GM12873 (cell line): ENCODE data around the gene IFI16.

Experiments
- TF ChIP-seq, protein P1 (sequence below): IDR thresholded peaks from 2 replicates; pipeline ENCODE4 v1.5.1; 2012; ENCODE audit warnings: low read depth, mild to moderate bottlenecking, moderate library complexity, low read length, control low read depth; ENCODE audit not compliant: insufficient read depth; ENCODE audit errors: missing control alignments

IFI16 gene

GRCh38 chr1:159007726-159008125 lies 2.0 kb upstream of the IFI16 start:
- TF ChIP-seq, protein P1, sequence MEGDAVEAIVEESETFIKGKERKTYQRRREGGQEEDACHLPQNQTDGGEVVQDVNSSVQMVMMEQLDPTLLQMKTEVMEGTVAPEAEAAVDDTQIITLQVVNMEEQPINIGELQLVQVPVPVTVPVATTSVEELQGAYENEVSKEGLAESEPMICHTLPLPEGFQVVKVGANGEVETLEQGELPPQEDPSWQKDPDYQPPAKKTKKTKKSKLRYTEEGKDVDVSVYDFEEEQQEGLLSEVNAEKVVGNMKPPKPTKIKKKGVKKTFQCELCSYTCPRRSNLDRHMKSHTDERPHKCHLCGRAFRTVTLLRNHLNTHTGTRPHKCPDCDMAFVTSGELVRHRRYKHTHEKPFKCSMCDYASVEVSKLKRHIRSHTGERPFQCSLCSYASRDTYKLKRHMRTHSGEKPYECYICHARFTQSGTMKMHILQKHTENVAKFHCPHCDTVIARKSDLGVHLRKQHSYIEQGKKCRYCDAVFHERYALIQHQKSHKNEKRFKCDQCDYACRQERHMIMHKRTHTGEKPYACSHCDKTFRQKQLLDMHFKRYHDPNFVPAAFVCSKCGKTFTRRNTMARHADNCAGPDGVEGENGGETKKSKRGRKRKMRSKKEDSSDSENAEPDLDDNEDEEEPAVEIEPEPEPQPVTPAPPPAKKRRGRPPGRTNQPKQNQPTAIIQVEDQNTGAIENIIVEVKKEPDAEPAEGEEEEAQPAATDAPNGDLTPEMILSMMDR = no peak

DNA sequence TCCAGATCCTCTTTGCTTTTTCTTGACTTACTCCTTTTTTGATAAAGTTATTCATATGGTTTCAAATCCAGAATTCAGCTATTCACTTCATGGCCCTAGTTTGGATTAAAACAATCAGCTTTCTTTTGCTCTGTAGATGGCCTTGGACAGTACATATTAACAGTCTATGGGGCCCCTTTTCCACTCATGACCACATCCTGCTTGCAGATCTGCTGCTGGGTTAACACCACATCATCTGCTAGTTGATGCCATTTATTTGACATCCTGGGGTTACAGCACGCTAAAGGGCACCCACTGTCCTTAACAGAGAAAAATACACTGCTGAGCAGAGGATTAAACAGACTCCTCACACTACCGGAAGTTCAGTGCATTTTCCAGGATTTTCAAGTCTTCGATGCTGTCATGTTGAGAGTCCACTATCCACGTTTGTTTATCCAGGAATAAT lies 941 bp upstream of the IFI16 start:
- TF ChIP-seq, protein P1 = no peak

DNA sequence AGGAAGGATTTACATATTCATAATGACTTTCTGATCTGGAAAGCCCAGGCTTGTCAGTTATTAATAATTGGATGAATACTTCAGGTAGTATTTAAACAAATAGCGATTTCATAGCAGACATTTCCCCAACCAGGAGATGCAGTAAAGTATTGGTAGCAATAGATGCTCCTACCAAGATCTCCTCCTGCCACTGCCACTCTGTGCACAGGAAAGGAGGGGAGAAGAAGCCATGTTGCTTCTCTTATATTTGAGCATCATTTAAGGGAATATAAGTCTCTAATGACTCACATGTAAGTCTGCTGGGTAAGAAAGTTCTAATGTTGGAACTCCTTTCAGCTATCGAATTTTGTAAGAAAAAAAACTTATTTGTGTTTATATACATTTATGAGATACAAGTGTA lies 420 bp upstream of the IFI16 start:
- TF ChIP-seq, protein P1 = no peak

DNA sequence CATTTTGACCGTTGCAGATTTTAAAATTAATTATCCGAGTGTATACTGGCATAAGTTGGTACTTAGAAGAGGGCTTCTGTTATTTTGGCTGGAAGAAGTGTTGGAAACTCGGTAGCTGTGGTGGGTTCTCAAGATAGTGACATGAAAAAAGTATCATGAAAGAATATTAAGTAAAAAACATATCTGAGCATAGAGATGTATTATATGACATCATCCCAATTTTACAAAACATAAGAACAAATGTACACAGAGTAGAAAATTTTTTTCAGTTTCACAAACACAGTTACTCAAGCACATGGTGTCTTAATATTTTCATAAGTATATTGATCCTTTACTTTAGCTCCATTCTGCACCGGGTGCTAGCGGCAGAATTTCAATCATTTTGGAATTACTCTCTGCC lies 684 bp downstream of the IFI16 start:
- TF ChIP-seq, protein P1 = no peak

GRCh38 chr1:159011751-159012150 lies 2.0 kb downstream of the IFI16 start:
- TF ChIP-seq, protein P1 = no peak

DNA sequence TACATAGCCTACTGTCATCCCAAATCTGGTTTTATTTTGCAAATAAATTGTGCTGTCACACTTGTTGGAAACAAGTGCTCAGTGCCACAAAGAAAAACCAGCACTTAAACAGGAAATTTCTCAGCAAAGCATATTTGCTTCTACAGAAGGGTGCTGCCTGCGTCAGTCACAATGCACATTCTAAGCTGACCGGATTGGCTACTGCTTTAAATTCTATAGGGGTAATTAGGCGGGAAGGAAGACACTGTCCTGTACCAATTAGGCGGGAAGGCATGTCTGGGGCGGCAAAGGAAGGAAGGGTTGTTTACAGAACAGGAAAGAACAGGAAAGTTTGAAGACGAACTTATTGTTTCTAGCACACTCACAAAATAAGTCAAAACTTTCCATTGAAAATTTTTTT lies 2.8 kb downstream of the IFI16 start:
- TF ChIP-seq, protein P1 = no peak

DNA sequence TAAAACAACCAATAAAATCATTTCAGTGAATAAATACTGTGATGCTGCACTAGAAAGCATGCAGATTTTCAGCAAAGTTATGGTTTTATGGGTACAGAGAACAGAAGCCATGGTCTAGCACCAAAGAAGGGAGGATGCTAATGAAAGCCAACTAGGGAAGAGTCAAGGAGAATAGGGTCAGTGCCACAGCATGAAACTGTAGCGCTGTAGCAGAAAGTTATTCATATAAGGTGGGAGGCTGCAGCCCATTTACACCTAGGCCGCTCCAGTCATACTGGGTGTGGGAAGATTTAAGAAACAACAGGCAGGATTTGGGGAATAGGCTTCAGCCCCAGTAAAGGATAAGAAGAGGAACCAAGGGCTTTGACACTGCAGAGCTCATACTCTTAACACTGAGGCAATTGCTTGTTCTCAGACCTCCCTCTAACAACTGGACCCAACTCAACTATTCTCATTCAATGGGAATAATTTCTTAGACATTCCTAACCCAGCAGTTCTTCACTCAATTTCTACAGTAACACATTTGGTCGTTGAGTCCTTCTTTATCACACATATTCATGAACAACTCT lies 4.4 kb downstream of the IFI16 start:
- TF ChIP-seq, protein P1 = no peak
